Measurements from ENCODE around the gene ANKRD13A. TPM values are rescaled to one million over a fixed set of nuclear protein-coding genes. Genes with fewer than 3 reads are reported as not detected.

The ANKRD13A gene
- total and polyA plus RNA-seq, 2 of the 13 experiments (the other 11 are each of a cell fraction or from before 2014, with no cell fraction given): 34.1 to 41.6 TPM

DNA sequence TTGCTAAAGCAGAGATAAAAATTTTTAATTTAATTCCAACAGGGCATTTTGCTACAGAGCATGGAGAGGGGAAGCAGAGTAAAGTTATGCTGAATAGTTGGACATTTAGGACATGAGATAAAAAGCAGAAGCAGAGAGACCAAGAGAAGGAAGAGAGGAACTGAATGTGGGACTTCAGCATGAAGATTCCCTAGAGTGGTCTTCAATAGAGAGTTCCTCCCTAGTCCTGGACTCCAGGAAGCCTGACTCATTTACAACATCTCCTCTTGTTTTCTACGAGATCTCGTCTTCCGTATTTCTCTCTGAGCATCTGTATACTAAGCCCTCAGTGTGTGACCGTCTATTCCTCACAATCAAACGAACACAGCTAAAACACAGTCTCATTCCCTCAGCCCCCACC lies 89.7 kb downstream of the ANKRD13A start:
- Histone ChIP-seq H3K9me3 (ENCODE audit: low read length) (no peaks in the 10 kb centered on the region), H2AFZ (ENCODE audit: low read length) (peak overlapping the region; percentile 31), H3K27me3 (ENCODE audit: control insufficient read depth in 1 of 2, insufficient read depth in 2 of 2, low read length in 2 of 2) (no peaks in the 10 kb centered on the region), H3K4me3 (replicated peaks in 1 of 3; ENCODE audit: insufficient read depth in 1 of 3, low read depth in 2 of 3, low read length in 3 of 3) (no peak overlapping the region), H4K20me1 (ENCODE audit: insufficient read depth, low read length) (no peaks in the 10 kb centered on the region), H3K27ac (ENCODE audit: extremely low read length, insufficient read depth, low read length) (no peak overlapping the region), H3K36me3 (replicated peaks in 1 of 2; ENCODE audit: control insufficient read depth in 1 of 2, insufficient read depth in 2 of 2, low read length in 2 of 2) (no peaks in the 10 kb centered on the region), H3K9ac (ENCODE audit: insufficient read depth, low read depth, low read length) (no peak overlapping the region), H3K4me1 (ENCODE audit: insufficient read depth, low read length) (peaks cover 75% of the 10 kb centered on the region), H3K79me2 (ENCODE audit: insufficient read depth, low read length) (no peaks in the 10 kb centered on the region), H3K4me2 (ENCODE audit: low read depth, low read length) (no peak overlapping the region)
- CTCF ChIA-PET (ENCODE audit: low intra/inter-chr PET ratio, low total read pairs): no interaction called here
- in situ Hi-C loops (cut with HindIII; ENCODE audit: extremely low pct_ligation_motif_present, low pct_unique_long_range_greater_than_20kb): no loop called here
- DNase-seq (ENCODE audit: low spot score): no peak
- POLR2A ChIA-PET: interaction anchor here (0.6 to 3.8 kb wide), 3 partner anchors 9 to 197 kb away, joined by 3 to 56 read pairs (median 4); no protein-coding TSS in a partner anchor
- no peak for ATAC-seq
- BruUV-seq (replicated peaks): no TSS peak
- intact Hi-C loops (cut with micrococcal nuclease; ENCODE audit: unreplicated experiment): no loop called here
- 86% methylated on average over 5 of the region's 5 CpGs for WGBS (ENCODE audit: low lambda C conversion rate)
- no peak for FAIRE-seq
- TF ChIP-seq ZNF292 (CRISPR knock-in tag; IDR thresholded peaks at IDR 0.05; ENCODE audit: borderline replicate concordance, low read depth) (no peak), NONO (IDR thresholded peaks at IDR 0.05) (no peak), NONO (CRISPR knock-in tag; conservative IDR thresholded peaks at IDR 0.05) (no peak), JUNB (CRISPR knock-in tag; IDR thresholded peaks at IDR 0.05; ENCODE audit: borderline replicate concordance) (no peak), PRMT3 (CRISPR knock-in tag; IDR thresholded peaks at IDR 0.05; ENCODE audit: borderline replicate concordance, low read depth) (no peak), NR3C1 (CRISPR knock-in tag; IDR thresholded peaks at IDR 0.05) (no peak), ZKSCAN5 (CRISPR knock-in tag; IDR thresholded peaks at IDR 0.05) (no peak), FOXP1 (IDR thresholded peaks at IDR 0.05) (no peak), FOXP1 (CRISPR knock-in tag; IDR thresholded peaks at IDR 0.05) (no peak), ZNF496 (CRISPR knock-in tag; IDR thresholded peaks at IDR 0.05; ENCODE audit: insufficient replicate concordance) (no peak), NFATC3 (CRISPR knock-in tag; IDR thresholded peaks at IDR 0.05) (no peak), PHF5A (CRISPR knock-in tag; IDR thresholded peaks at IDR 0.05; ENCODE audit: low read depth, unreplicated experiment) (no peak)
- TF ChIP-seq, protein P1, sequence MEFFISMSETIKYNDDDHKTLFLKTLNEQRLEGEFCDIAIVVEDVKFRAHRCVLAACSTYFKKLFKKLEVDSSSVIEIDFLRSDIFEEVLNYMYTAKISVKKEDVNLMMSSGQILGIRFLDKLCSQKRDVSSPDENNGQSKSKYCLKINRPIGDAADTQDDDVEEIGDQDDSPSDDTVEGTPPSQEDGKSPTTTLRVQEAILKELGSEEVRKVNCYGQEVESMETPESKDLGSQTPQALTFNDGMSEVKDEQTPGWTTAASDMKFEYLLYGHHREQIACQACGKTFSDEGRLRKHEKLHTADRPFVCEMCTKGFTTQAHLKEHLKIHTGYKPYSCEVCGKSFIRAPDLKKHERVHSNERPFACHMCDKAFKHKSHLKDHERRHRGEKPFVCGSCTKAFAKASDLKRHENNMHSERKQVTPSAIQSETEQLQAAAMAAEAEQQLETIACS (CRISPR knock-in tag; IDR thresholded peaks at IDR 0.05): no peak
- TF ChIP-seq, protein P2, sequence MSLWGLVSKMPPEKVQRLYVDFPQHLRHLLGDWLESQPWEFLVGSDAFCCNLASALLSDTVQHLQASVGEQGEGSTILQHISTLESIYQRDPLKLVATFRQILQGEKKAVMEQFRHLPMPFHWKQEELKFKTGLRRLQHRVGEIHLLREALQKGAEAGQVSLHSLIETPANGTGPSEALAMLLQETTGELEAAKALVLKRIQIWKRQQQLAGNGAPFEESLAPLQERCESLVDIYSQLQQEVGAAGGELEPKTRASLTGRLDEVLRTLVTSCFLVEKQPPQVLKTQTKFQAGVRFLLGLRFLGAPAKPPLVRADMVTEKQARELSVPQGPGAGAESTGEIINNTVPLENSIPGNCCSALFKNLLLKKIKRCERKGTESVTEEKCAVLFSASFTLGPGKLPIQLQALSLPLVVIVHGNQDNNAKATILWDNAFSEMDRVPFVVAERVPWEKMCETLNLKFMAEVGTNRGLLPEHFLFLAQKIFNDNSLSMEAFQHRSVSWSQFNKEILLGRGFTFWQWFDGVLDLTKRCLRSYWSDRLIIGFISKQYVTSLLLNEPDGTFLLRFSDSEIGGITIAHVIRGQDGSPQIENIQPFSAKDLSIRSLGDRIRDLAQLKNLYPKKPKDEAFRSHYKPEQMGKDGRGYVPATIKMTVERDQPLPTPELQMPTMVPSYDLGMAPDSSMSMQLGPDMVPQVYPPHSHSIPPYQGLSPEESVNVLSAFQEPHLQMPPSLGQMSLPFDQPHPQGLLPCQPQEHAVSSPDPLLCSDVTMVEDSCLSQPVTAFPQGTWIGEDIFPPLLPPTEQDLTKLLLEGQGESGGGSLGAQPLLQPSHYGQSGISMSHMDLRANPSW (CRISPR knock-in tag; IDR thresholded peaks at IDR 0.05; ENCODE audit: borderline replicate concordance): no peak

Small RNA genes within 50 kb of the gene (small RNA-seq; reads per million reads assigned to genes)
- 0 reads per million in 3 experiments for gene AC007546.2 (ENCODE audit: insufficient read depth in 2 of 3, insufficient read length in 3 of 3, low read depth in 2 of 3, low replicate concordance in 1 of 3)

Other genes starting within 250 kb of the ANKRD13A start
- gene TRPV4, start 166.0 kb upstream of the ANKRD13A start, total RNA-seq (2016; rRNA removed; fragmentation: Illumina TruSeq; extraction: Trizol): 0.35 and 0.66 TPM in 2 replicates
- 4.7 and 5.6 TPM in 2 replicates for gene TRPV4, start 166.0 kb upstream of the ANKRD13A start, polyA plus RNA-seq (2011; rRNA removed)
- gene GLTP, start 118.9 kb upstream of the ANKRD13A start, total RNA-seq (2016; rRNA removed; fragmentation: Illumina TruSeq; extraction: Trizol): 12.9 and 13.0 TPM in 2 replicates
- 10.7 and 11.5 TPM in 2 replicates for gene GLTP, start 118.9 kb upstream of the ANKRD13A start, polyA plus RNA-seq (2011; rRNA removed)
- gene TCHP, start 99.2 kb upstream of the ANKRD13A start, total RNA-seq (2016; rRNA removed; fragmentation: Illumina TruSeq; extraction: Trizol): 10.4 and 12.2 TPM in 2 replicates
- 6.3 and 6.7 TPM in 2 replicates for gene TCHP, start 99.2 kb upstream of the ANKRD13A start, polyA plus RNA-seq (2011; rRNA removed)
- 15.2 and 18.4 TPM in 2 replicates for gene GIT2, start 3.1 kb upstream of the ANKRD13A start, total RNA-seq (2016; rRNA removed; fragmentation: Illumina TruSeq; extraction: Trizol)
- gene GIT2, start 3.1 kb upstream of the ANKRD13A start, polyA plus RNA-seq (2011; rRNA removed): 18.7 and 19.8 TPM in 2 replicates
- 15.8 and 16.9 TPM in 2 replicates for gene C12orf76, start 49.1 kb downstream of the ANKRD13A start, total RNA-seq (2016; rRNA removed; fragmentation: Illumina TruSeq; extraction: Trizol)
- gene C12orf76, start 49.1 kb downstream of the ANKRD13A start, polyA plus RNA-seq (2011; rRNA removed): 38.4 and 40.6 TPM in 2 replicates
- 13.0 and 13.3 TPM in 2 replicates for gene IFT81, start 124.9 kb downstream of the ANKRD13A start, total RNA-seq (2016; rRNA removed; fragmentation: Illumina TruSeq; extraction: Trizol)
- gene IFT81, start 124.9 kb downstream of the ANKRD13A start, polyA plus RNA-seq (2011; rRNA removed): 3.1 and 4.2 TPM in 2 replicates

Data from HepG2 (cell line).